Neuronal stem cell (in vitro differentiated cells): Measurements from ENCODE around the gene VAMP2.
"Not testable (repeated sequence)": the region's sequence is repeated elsewhere in the genome, so short reads cannot be mapped to it uniquely, and the experiment has no call there.

Experiments used
- DNase-seq: peaks from one replicate; pipeline ENCODE4 v3.0.0-alpha.2; 2013; ENCODE audit warnings: low spot score
- H2AFZ ChIP-seq: one replicate; pipeline ENCODE4 v1.6.1; 2013; ENCODE audit warnings: mild to moderate bottlenecking, low read length, inconsistent platforms
- H2AK5ac ChIP-seq: 2 replicates; pipeline ENCODE4 v1.6.1; 2013; ENCODE audit warnings: low read depth, mild to moderate bottlenecking, inconsistent platforms, low read length, moderate library complexity, mixed read lengths
- H2BK120ac ChIP-seq: 2 replicates; pipeline ENCODE4 v1.6.1; 2013; ENCODE audit warnings: low read depth, mild to moderate bottlenecking, inconsistent platforms, low read length, moderate library complexity, mixed read lengths
- H2BK12ac ChIP-seq: one replicate; pipeline ENCODE4 v1.6.1; 2013; ENCODE audit warnings: low read length, inconsistent platforms
- H2BK15ac ChIP-seq: 2 replicates; pipeline ENCODE4 v1.6.1; 2013; ENCODE audit warnings: mild to moderate bottlenecking, low read length, inconsistent platforms, mixed read lengths
- H2BK5ac ChIP-seq: one replicate; pipeline ENCODE4 v1.6.1; 2013; ENCODE audit warnings: inconsistent platforms, mild to moderate bottlenecking, low read length, moderate library complexity
- H3K14ac ChIP-seq: one replicate; pipeline ENCODE4 v1.6.1; 2013; ENCODE audit warnings: low read length, inconsistent platforms
- H3K18ac ChIP-seq: 2 replicates; pipeline ENCODE4 v1.6.1; 2013; ENCODE audit warnings: low read length, inconsistent platforms
- H3K23ac ChIP-seq: 2 replicates; pipeline ENCODE4 v1.6.1; 2013; ENCODE audit warnings: low read depth, mild to moderate bottlenecking, mixed read lengths, low read length, inconsistent platforms; ENCODE audit not compliant: poor library complexity
- H3K27ac ChIP-seq: replicated peaks from 3 replicates; pipeline ENCODE4 v1.5.1; 2013; ENCODE audit warnings: low read length, inconsistent platforms
- H3K27me3 ChIP-seq, 3 experiments: 2 replicates each; pipeline ENCODE4 v1.6.1; 2013; ENCODE audit warnings: low read length in 3 of 3, mild to moderate bottlenecking in 2 of 3, inconsistent platforms in 1 of 3, low read depth in 1 of 3, mixed read lengths in 1 of 3, moderate library complexity in 1 of 3; ENCODE audit not compliant: control insufficient read depth in 3 of 3, insufficient read depth in 3 of 3
- H3K36me3 ChIP-seq, 2 donors: replicated peaks in 1 of 2; 2 replicates each; pipeline ENCODE4 v1.6.1; 2013; ENCODE audit warnings: low read length in 2 of 2; ENCODE audit not compliant: control insufficient read depth in 2 of 2, insufficient read depth in 2 of 2
- H3K4ac ChIP-seq: 2 replicates; pipeline ENCODE4 v1.6.1; 2013; ENCODE audit warnings: inconsistent platforms, mild to moderate bottlenecking, low read length, moderate library complexity
- H3K4me1 ChIP-seq, 2 donors: 1 replicate in 1 of 2; 2 replicates in 1 of 2; pipeline ENCODE4 v1.6.1; 2013; ENCODE audit warnings: low read length in 2 of 2, low read depth in 1 of 2; ENCODE audit not compliant: control insufficient read depth in 2 of 2, insufficient read depth in 1 of 2
- H3K4me2 ChIP-seq: one replicate; pipeline ENCODE4 v1.6.1; 2013; ENCODE audit warnings: mild to moderate bottlenecking, low read length, inconsistent platforms; ENCODE audit not compliant: insufficient read depth, poor library complexity, severe bottlenecking
- H3K4me3 ChIP-seq, 2 donors: 2 replicates each; pipeline ENCODE4 v1.5.1; 2013; ENCODE audit warnings: low read length in 2 of 2, mild to moderate bottlenecking in 2 of 2, inconsistent platforms in 1 of 2, moderate library complexity in 1 of 2
- H3K79me1 ChIP-seq: one replicate; pipeline ENCODE4 v1.6.1; 2013; ENCODE audit warnings: low read depth, mild to moderate bottlenecking, inconsistent platforms, low read length, moderate library complexity
- H3K9ac ChIP-seq: one replicate; pipeline ENCODE4 v1.6.1; 2013; ENCODE audit warnings: mild to moderate bottlenecking, low read depth, low read length, inconsistent platforms; ENCODE audit not compliant: poor library complexity
- H3K9me3 ChIP-seq, 2 donors: replicated peaks in 1 of 2; 2 replicates each; pipeline versions ENCODE3 to v1.6.1; 2013; ENCODE audit warnings: low read length in 2 of 2, mild to moderate bottlenecking in 2 of 2, inconsistent platforms in 1 of 2, low read depth in 1 of 2, mixed read lengths in 1 of 2, moderate library complexity in 1 of 2; ENCODE audit not compliant: control insufficient read depth in 2 of 2, insufficient read depth in 1 of 2
- H4K8ac ChIP-seq: one replicate; pipeline ENCODE4 v1.6.1; 2013; ENCODE audit warnings: low read depth, mild to moderate bottlenecking, inconsistent platforms, low read length, moderate library complexity
- H4K91ac ChIP-seq: one replicate; pipeline ENCODE4 v1.6.1; 2013; ENCODE audit warnings: low read length, low read depth, mild to moderate bottlenecking, inconsistent platforms; ENCODE audit not compliant: poor library complexity
- WGBS, 2 donors: extraction: QIAGEN DNeasy Blood & Tissue Kit; methylation state at CpG; one replicate each; pipeline ENCODE4 v1.1.7; 2013; ENCODE audit warnings: missing lambda C conversion rate in 2 of 2, mixed read lengths in 1 of 2; ENCODE audit not compliant: insufficient read length in 2 of 2, insufficient replicate concordance in 1 of 2; ENCODE audit errors: extremely low coverage in 2 of 2; 5-methylcytosine and 5-hydroxymethylcytosine counted together

Gene VAMP2

GRCh38 chr17:8175795-8176196 lies 13.0 kb upstream of the VAMP2 start:
- Histone ChIP-seq H3K4me1 (peaks cover 18 to 20% of the 10 kb centered on the region in 2 donors), H3K18ac (peak overlapping the region; percentile 3), H3K9ac (peak overlapping the region; percentile 92), H3K36me3 (no peaks in the 10 kb centered on the region), H3K27me3 (no peaks in the 10 kb centered on the region), H2BK12ac (peak overlapping the region; percentile 41), H2AFZ (peak overlapping the region; percentile 88), H3K14ac (peak overlapping the region; percentile 63), H3K4me2 (peak overlapping the region; percentile 91), H2BK5ac (peak overlapping the region; percentile 82), H3K23ac (peak overlapping the region; percentile 98), H3K79me1 (peaks cover 2% of the 10 kb centered on the region), H3K4ac (no peak overlapping the region), H4K8ac (no peak overlapping the region), H4K91ac (no peak overlapping the region), H2BK120ac (no peak overlapping the region), H3K9me3 (no peaks in the 10 kb centered on the region), H2AK5ac (peak overlapping the region; percentile 3), H3K27ac (peak overlapping the region; percentile 71), H2BK15ac (peak overlapping the region; percentile 96), H3K4me3 (peak overlapping the region; percentile 89 to 90)
- DNase-seq: peak; percentile 24
- no CpG with 5 or more reads among the region's 11 CpGs for WGBS, 2 donors

- no peaks in the 10 kb centered on the region for H3K9me3 ChIP-seq
- no peak overlapping the region for H4K8ac ChIP-seq
- no peak overlapping the region for H3K14ac ChIP-seq
- H3K9ac ChIP-seq: no peak overlapping the region
- H4K91ac ChIP-seq: no peak overlapping the region
- DNase-seq: no peak
- peak overlapping the region; percentile 43 for H2AFZ ChIP-seq
- peak overlapping the region; percentile 22 for H3K4me2 ChIP-seq
- H3K27me3 ChIP-seq: no peaks in the 10 kb centered on the region
- H2BK12ac ChIP-seq: no peak overlapping the region
- no CpG with 5 or more reads among the region's 14 CpGs for WGBS, 2 donors
- no peak overlapping the region for H2BK120ac ChIP-seq
- H2BK5ac ChIP-seq: no peak overlapping the region
- no peak overlapping the region for H3K18ac ChIP-seq
- peaks cover 18 to 20% of the 10 kb centered on the region in 2 donors for H3K4me1 ChIP-seq
- no peak overlapping the region for H2BK15ac ChIP-seq
- peak overlapping the region; percentile 67 for H3K27ac ChIP-seq
- no peak overlapping the region for H3K23ac ChIP-seq
- H2AK5ac ChIP-seq: no peak overlapping the region
- no peaks in the 10 kb centered on the region for H3K36me3 ChIP-seq
- peak overlapping the region; percentile 39 to 50 for H3K4me3 ChIP-seq
- H3K79me1 ChIP-seq: peaks cover 2% of the 10 kb centered on the region
- no peak overlapping the region for H3K4ac ChIP-seq
Observed at GRCh38 chr17:8173871-8174322, 11.1 kb upstream of the VAMP2 start.

- Histone ChIP-seq H3K4me3 (peak overlapping the region; percentile 50 to 67), H3K27ac (peak overlapping the region; percentile 68), H3K36me3 (no peaks in the 10 kb centered on the region), H2BK5ac (no peak overlapping the region), H2BK15ac (no peak overlapping the region), H3K4me2 (no peak overlapping the region), H3K27me3 (no peaks in the 10 kb centered on the region), H2AFZ (peak overlapping the region; percentile 43), H2AK5ac (no peak overlapping the region), H2BK120ac (no peak overlapping the region), H3K4ac (no peak overlapping the region), H4K8ac (no peak overlapping the region), H3K9ac (no peak overlapping the region), H3K4me1 (peaks cover 18 to 20% of the 10 kb centered on the region in 2 donors), H2BK12ac (no peak overlapping the region), H3K18ac (no peak overlapping the region), H3K23ac (peak overlapping the region; percentile 92), H3K14ac (no peak overlapping the region), H3K79me1 (peaks cover 2% of the 10 kb centered on the region), H3K9me3 (no peaks in the 10 kb centered on the region), H4K91ac (no peak overlapping the region)
- whole genome bisulfite sequencing, 2 donors: no CpG with 5 or more reads among the region's 23 CpGs
- peak; percentile 77 for DNase-seq
Observed at GRCh38 chr17:8173056-8173870, 10.5 kb upstream of the VAMP2 start.

- not testable (repeated sequence) for H2AFZ ChIP-seq, H3K18ac ChIP-seq, H3K23ac ChIP-seq, H3K4me3 ChIP-seq, H3K4me1 ChIP-seq, H3K27ac ChIP-seq, H2AK5ac ChIP-seq, H4K8ac ChIP-seq, H2BK15ac ChIP-seq, H3K27me3 ChIP-seq, DNase-seq, H2BK12ac ChIP-seq, H3K4me2 ChIP-seq, H3K14ac ChIP-seq, H2BK5ac ChIP-seq, H3K4ac ChIP-seq, H3K36me3 ChIP-seq, H3K79me1 ChIP-seq, H4K91ac ChIP-seq, H3K9me3 ChIP-seq, H3K9ac ChIP-seq, H2BK120ac ChIP-seq
- WGBS, 2 donors: no CpG with 5 or more reads among the region's 19 CpGs
Observed at GRCh38 chr17:8170186-8170585, 7.4 kb upstream of the VAMP2 start.
